HL-60 (cell line): ENCODE data around the gene TOP3B.

Experiments
- DNase-seq, 2 experiments: peaks; one replicate each; pipeline ENCODE4 v3.0.0-alpha.2; 2010 to 2020; ENCODE audit warnings: low read depth in 1 of 2, low spot score in 1 of 2
- H3K27ac ChIP-seq: fragments of 250-450 bp; sonication (Bioruptor Pico); replicated peaks from 2 replicates; pipeline ENCODE4 v1.5.1; 2020; ENCODE audit warnings: mild to moderate bottlenecking, moderate library complexity
- H3K27me3 ChIP-seq: fragments of 250-450 bp; sonication (Bioruptor Pico); 2 replicates; pipeline ENCODE4 v1.5.1; 2021; ENCODE audit warnings: mild to moderate bottlenecking, moderate library complexity; ENCODE audit not compliant: insufficient read depth, poor library complexity, severe bottlenecking
- H3K4me3 ChIP-seq: replicated peaks from 2 replicates; pipeline ENCODE4 v1.5.1; 2011; ENCODE audit warnings: mild to moderate bottlenecking, control low read depth, low read length; ENCODE audit not compliant: insufficient read depth
- GABPA ChIP-seq: IDR thresholded peaks from 2 replicates; pipeline ENCODE4 v1.6.1; 2012; ENCODE audit warnings: low read depth
- POLR2AphosphoS5 ChIP-seq: IDR thresholded peaks from 2 replicates; pipeline ENCODE4 v1.6.1; 2012; ENCODE audit warnings: low read depth
- REST ChIP-seq: IDR thresholded peaks from 2 replicates; pipeline ENCODE4 v1.6.1; 2012; ENCODE audit warnings: low read depth; ENCODE audit not compliant: insufficient replicate concordance
- SPI1 ChIP-seq: IDR thresholded peaks from 2 replicates; pipeline ENCODE4 v1.6.1; 2012; ENCODE audit warnings: low read depth, mild to moderate bottlenecking, borderline replicate concordance
- TF ChIP-seq, protein P1 (sequence below): IDR thresholded peaks from one replicate; pipeline ENCODE4 v1.5.1; 2011; ENCODE audit warnings: low read length, control low read depth, inconsistent platforms; ENCODE audit not compliant: insufficient read depth

Gene TOP3B

GRCh38 chr22:22020425-22020852 lies 37.9 kb upstream of the TOP3B start:
- no peak for TF ChIP-seq SPI1
- TF ChIP-seq POLR2AphosphoS5: no peak
- TF ChIP-seq, protein P1, sequence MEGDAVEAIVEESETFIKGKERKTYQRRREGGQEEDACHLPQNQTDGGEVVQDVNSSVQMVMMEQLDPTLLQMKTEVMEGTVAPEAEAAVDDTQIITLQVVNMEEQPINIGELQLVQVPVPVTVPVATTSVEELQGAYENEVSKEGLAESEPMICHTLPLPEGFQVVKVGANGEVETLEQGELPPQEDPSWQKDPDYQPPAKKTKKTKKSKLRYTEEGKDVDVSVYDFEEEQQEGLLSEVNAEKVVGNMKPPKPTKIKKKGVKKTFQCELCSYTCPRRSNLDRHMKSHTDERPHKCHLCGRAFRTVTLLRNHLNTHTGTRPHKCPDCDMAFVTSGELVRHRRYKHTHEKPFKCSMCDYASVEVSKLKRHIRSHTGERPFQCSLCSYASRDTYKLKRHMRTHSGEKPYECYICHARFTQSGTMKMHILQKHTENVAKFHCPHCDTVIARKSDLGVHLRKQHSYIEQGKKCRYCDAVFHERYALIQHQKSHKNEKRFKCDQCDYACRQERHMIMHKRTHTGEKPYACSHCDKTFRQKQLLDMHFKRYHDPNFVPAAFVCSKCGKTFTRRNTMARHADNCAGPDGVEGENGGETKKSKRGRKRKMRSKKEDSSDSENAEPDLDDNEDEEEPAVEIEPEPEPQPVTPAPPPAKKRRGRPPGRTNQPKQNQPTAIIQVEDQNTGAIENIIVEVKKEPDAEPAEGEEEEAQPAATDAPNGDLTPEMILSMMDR: no peak
- TF ChIP-seq REST: no peak
- no peak for TF ChIP-seq GABPA

DNA sequence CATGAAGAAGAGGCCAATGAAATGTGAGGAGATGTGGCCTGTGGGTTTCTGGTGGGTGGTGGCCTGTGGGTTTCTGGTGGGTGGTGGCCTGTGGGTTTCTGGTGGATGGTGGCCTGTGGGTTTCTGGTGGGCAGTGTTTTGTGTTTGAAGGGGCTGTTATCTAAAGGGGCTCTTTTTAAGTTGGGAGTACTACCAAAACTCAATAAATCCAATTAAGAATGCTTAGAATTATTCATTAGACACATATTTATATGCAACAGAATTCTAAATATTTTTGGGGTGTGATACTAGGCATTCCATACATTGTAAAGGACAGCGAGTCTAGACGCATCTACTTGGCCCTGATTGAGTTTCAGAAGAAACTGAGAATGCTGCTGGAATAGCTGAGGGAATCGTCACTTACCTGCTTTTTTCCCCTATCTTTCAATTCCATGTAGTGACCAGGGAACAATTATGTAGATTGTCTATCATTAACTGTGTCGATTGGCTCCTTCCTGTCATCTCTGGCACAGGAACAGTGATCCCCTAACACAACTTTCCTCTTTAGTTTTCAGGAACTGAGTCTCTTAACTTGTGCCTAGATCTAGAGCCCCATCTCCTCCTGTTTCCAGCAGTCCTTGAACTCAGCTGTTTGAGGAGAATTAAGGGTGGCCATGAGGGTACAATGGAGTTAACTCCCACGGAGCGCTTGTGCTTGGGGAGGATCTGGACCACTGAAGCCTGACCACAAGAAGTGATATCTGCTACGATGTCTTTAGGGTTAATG lies 37.3 kb upstream of the TOP3B start:
- no peak for DNase-seq
- Histone ChIP-seq H3K27ac (no peak overlapping the region), H3K27me3 (no peaks in the 10 kb centered on the region), H3K4me3 (no peak overlapping the region)
- TF ChIP-seq POLR2AphosphoS5 (no peak), REST (no peak), GABPA (no peak), SPI1 (no peak)
- TF ChIP-seq, protein P1: no peak

More at GRCh38 chr22:22020425-22020852, 37.9 kb upstream of the TOP3B start:
- Histone ChIP-seq H3K4me3 (no peak overlapping the region), H3K27me3 (no peaks in the 10 kb centered on the region), H3K27ac (no peak overlapping the region)
- no peak for DNase-seq

- Histone ChIP-seq H3K27ac (no peak overlapping the region), H3K4me3 (no peak overlapping the region), H3K27me3 (no peaks in the 10 kb centered on the region)
- TF ChIP-seq GABPA (no peak), SPI1 (no peak), REST (no peak)
- DNase-seq: no peak
Observed at GRCh38 chr22:22018825-22019658, 36.5 kb upstream of the TOP3B start.
